Kidney capillary endothelial cell (primary cell): ENCODE measurements around the gene PNCK.

Experiments used
- DNase-seq: peaks from one replicate; pipeline ENCODE4 v3.0.0-alpha.2; 2018; ENCODE audit warnings: low spot score

PNCK gene

GRCh38 chrX:153626863-153627674 is 46.5 kb downstream of the PNCK start:
- no peak for DNase-seq

DNA sequence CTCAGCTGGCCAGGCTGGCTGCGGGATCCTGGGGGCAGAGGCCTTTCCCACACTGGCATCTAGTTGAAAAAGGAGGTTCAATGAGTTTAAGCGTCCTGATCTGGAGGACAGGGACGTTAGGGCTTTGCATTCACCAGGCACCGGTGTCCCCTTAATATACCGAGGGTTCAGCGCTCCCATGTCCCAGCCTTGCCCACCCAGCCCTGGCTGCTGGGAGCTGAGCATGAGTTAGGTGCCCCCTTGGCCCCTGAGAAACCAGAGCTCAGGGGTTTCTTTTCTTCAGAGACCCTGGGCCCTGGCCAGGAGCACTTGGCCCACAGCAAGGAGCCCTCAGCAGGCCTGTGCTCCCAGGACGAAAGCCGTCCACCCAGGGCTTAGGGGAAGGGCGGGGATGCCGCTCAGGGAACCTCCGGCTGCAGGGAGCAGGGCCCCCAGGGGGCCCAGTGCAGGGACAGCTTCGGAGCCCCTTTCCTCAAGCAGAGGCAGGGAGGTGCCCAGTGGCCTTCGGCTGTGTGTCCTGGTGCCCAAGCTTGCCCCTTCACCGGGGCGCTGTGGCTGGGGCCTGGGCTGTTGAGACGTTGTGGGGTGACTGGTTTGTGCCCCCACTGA is 47.5 kb downstream of the PNCK start:
- DNase-seq = no peak

GRCh38 chrX:153625271-153626024 is 48.2 kb downstream of the PNCK start:
- DNase-seq = no peak

GRCh38 chrX:153624196-153625091 is 49.2 kb downstream of the PNCK start:
- no peak for DNase-seq

- DNase-seq = no peak
Measured at GRCh38 chrX:153623310-153624029, 50.1 kb downstream of the PNCK start.

- no peak for DNase-seq
Measured at GRCh38 chrX:153622661-153623309, 50.8 kb downstream of the PNCK start.

DNA sequence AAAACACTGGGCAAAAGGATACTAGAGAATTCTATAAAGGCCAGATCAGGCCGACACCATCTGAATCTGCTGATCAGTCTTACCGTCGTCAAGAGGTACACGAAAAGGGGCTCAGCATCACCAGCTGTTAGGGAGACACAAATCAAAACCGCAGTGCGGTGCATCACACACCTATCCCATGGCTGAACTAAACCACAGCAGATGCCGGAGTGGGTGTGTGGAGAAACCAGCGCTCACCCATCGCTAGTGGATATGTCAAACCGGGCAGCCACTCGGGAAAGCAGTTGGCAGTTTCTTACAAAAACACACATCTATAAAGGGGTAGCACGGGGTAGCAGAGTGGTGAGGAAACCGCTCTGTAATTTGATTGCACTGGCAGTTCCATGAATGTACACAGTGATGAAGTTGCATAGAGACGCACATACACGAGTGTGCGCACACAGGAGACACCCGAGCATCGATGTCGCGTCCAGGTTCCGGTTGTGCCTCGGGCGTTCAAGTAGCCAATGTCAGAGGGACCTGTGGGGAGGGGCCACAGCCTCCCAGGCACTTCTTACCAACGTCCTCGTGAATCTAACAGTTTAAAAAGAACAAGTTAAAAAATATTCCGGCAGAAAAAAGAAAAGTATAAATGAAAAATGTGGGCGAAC is 51.5 kb downstream of the PNCK start:
- no peak for DNase-seq

GRCh38 chrX:153620576-153620975 is 53.0 kb downstream of the PNCK start:
- no peak for DNase-seq
